HUES64 (cell line): Measurements from ENCODE around the gene GLIPR1L1.
A peak's percentile ranks its signal among the peaks of the same experiment; 100 is the strongest.
"Not testable (repeated sequence)": the region's sequence is repeated elsewhere in the genome, so short reads cannot be mapped to it uniquely, and the experiment has no call there.

Experiments
- H3K27ac ChIP-seq: 2 replicates; pipeline ENCODE4 v1.7.0; 2013; ENCODE audit warnings: low read depth, low read length, inconsistent platforms
- H3K27me3 ChIP-seq: 2 replicates; pipeline ENCODE4 v1.6.1; 2013; ENCODE audit warnings: mild to moderate bottlenecking, low read length; ENCODE audit not compliant: insufficient read depth
- H3K36me3 ChIP-seq: 2 replicates; pipeline ENCODE4 v1.6.1; 2013; ENCODE audit warnings: mild to moderate bottlenecking, low read length; ENCODE audit not compliant: insufficient read depth
- H3K4me1 ChIP-seq: 2 replicates; pipeline ENCODE4 v1.6.1; 2013; ENCODE audit warnings: mild to moderate bottlenecking, low read length, moderate library complexity; ENCODE audit not compliant: insufficient read depth
- H3K4me3 ChIP-seq: 2 replicates; pipeline ENCODE4 v1.5.1; 2013; ENCODE audit warnings: mild to moderate bottlenecking, low read length, moderate library complexity
- H3K9ac ChIP-seq: 2 replicates; pipeline ENCODE4 v1.6.1; 2013; ENCODE audit warnings: mild to moderate bottlenecking, low read depth, low read length
- H3K9me3 ChIP-seq: 2 replicates; pipeline ENCODE4 v1.6.1; 2013; ENCODE audit warnings: low read depth, low read length; ENCODE audit not compliant: insufficient read depth
- WGBS: fragments of 150-250, 120-280 bp; methylation state at CpG from one replicate; pipeline ENCODE4 v1.1.7; 2013; ENCODE audit warnings: missing lambda C conversion rate; 5-methylcytosine and 5-hydroxymethylcytosine counted together

The GLIPR1L1 gene

DNA sequence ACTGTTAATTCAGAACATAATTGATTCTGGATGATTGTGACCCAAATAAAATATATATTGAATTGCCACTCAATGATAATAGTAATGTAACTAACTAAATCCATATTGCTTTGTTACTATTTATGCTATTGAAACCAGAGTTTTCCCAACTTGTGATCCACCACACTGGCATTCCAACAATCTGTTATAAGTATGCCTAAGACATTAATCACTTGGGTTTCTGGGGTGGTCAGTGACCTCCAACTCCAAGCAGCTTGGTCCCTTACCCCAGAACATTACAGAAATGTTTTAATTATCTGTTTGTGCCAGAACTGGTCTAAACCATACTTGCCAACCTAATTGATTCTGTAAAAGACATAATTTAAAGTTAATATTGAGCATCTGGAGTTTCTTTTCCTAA lies 19.0 kb upstream of the GLIPR1L1 start:
- H3K27me3 ChIP-seq, result no peaks in the 10 kb centered on the region
- H3K4me3 ChIP-seq, result no peak overlapping the region
- H3K9ac ChIP-seq, result no peak overlapping the region
- no peak overlapping the region for H3K27ac ChIP-seq
- H3K36me3 ChIP-seq, result no peaks in the 10 kb centered on the region
- no peaks in the 10 kb centered on the region for H3K4me1 ChIP-seq
- H3K9me3 ChIP-seq, result no peaks in the 10 kb centered on the region

DNA sequence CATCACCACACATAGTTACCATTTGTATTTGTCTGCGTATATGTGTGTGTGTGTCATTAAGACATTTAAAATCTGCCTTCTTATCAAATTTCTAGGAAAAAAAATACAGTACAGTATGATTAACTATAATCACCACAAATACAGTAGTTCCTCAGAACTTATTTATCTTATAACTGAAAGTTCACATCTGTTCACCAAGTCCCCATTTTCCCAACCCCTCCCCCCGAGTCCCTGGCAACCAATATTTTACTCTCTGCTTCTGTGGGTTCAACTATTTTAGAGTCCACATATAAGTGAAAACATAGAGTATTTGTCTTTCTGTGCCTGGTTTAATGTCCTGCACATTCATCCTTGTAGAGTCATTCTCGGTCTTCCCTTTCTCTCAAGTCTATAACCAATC lies 16.7 kb upstream of the GLIPR1L1 start:
- Histone ChIP-seq H3K4me1 (no peaks in the 10 kb centered on the region), H3K4me3 (no peak overlapping the region), H3K27me3 (no peaks in the 10 kb centered on the region), H3K27ac (no peak overlapping the region), H3K9ac (no peak overlapping the region), H3K9me3 (no peaks in the 10 kb centered on the region), H3K36me3 (no peaks in the 10 kb centered on the region)
- WGBS, result 91% methylated on average over 2 of the region's 3 CpGs

DNA sequence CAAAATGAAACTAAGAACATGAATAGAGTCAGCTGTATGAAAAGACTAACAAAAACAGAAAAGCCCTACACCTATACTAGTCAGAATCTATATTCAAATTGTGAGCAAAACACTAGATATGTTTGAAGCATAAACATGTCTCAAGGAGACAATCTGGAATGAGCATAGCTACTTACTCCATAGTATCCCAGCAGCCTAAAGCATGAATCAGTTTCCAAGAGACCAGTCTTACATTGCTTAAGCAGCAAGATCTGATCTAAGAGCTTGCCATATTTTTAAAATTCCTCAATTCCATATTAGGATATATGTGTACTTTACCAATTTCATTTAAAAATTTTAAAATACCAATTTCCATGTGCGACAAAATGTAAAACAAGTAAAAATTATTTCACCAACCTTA lies 12.0 kb upstream of the GLIPR1L1 start:
- Histone ChIP-seq H3K27me3 (no peaks in the 10 kb centered on the region), H3K27ac (no peak overlapping the region), H3K4me1 (no peaks in the 10 kb centered on the region), H3K4me3 (no peak overlapping the region), H3K9me3 (no peaks in the 10 kb centered on the region), H3K36me3 (no peaks in the 10 kb centered on the region), H3K9ac (no peak overlapping the region)
- no CpG with 5 or more reads among the region's 1 CpG for WGBS

DNA sequence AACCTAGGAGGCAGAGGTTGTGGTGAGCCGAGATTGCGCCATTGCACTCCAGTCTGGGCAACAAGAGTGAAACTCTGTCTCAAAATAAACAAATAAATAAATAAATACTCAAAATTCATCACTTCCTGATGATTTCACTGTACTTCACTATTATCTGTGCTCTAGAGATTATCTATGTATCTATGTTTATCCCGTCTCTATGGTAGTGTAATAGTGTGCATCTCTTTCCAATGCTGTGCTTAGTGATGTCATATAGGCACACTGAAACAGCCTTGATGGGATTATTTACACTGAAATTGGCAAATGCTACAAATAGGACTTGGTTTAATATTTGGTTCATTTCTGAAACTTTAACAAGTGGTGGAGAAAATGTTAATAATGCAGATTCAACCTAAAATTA lies 10.8 kb upstream of the GLIPR1L1 start:
- whole genome bisulfite sequencing, result 62% methylated on average over 3 of the region's 3 CpGs
- H3K9me3 ChIP-seq, result no peaks in the 10 kb centered on the region

DNA sequence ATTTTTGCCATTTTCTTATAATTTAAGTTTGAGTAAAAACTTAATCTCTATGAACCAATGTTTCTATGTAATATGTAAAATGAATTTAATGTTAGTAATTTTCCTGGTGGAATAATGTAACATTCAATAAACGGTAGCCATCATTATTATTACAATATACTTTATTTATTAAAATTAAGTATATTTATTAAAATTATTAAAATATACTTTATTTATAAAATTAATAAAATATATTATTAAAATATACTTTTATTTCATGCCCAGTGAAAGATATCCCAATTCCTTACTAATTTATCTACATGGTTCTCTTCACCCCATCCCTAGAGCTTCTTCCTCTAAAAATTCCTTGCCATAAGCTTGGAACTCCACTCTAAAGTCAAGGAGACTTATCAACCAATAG lies 6.8 kb upstream of the GLIPR1L1 start:
- no CpG with 5 or more reads among the region's 1 CpG for WGBS
- Histone ChIP-seq H3K4me3 (no peak overlapping the region), H3K27me3 (no peaks in the 10 kb centered on the region), H3K36me3 (no peaks in the 10 kb centered on the region), H3K9me3 (no peaks in the 10 kb centered on the region), H3K9ac (no peak overlapping the region), H3K4me1 (peaks cover 9% of the 10 kb centered on the region), H3K27ac (no peak overlapping the region)

More for the DNA sequence above, 10.8 kb upstream of the GLIPR1L1 start:
- Histone ChIP-seq H3K27me3 (no peaks in the 10 kb centered on the region), H3K36me3 (no peaks in the 10 kb centered on the region), H3K27ac (no peak overlapping the region), H3K4me3 (no peak overlapping the region), H3K9ac (no peak overlapping the region), H3K4me1 (no peaks in the 10 kb centered on the region)

DNA sequence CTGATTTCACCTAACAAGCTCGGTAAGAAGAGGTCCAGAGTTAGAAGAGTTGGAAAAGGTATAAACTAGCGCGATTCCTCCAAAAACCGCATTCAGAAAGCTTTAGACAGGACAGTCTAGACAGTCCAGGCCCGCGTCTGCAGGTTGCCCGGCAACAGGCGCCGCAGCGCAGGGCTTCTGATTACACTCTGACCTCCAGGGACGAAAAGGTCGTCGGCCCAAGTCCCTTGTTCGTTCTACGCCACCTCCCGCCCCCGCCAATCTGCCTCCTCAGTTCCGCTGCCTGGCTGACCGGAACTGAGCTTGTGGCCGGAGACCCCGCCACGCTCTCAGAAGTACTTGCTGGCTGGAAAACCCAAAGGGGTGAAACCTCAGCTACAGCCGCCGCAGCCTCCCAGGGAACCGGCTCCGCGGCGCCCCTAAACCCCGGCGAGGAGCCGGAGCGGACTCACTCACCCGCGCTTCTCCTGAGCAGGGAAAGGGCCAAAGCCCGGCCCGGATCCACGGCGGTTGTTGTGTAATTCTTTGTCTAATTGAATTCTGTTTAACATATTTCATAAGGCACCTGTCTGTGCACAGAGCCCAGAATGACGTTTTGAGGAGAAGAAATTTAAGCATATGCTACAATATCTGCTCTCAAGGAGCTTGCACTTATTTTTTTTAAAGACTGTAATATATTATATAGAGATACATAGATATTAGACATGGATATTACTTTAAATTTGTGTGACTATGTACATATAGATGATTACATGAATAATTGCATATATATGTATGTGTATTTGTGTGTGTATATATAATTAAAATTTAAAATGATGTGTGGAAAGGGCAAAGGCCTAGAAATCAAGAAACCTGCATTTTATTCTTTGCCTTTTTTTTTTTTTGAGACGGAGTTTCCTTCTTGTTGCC lies 4.3 kb upstream of the GLIPR1L1 start, which contains the start of gene CAPS2:
Gene CAPS2 (minus strand): TSS at position 407 of the 909 bp plus-strand sequence. CDS start 3,826 bp downstream, outside the sequence.
- Histone ChIP-seq H3K9me3 (no peaks in the 10 kb centered on the region), H3K27me3 (0 out of 2 replicates have a peak, but pooled peaks cover 3% of the 10 kb centered on the region), H3K9ac (peak within 1 kb of the TSS; percentile 63), H3K36me3 (no peaks in the 10 kb centered on the region), H3K4me1 (peaks cover 12% of the 10 kb centered on the region), H3K4me3 (peak within 1 kb of the TSS; percentile 72), H3K27ac (peak within 1 kb of the TSS; percentile 15; the same call in 1 of the 2 replicates)
- 5% methylated on average over 39 of the region's 40 CpGs for WGBS

DNA sequence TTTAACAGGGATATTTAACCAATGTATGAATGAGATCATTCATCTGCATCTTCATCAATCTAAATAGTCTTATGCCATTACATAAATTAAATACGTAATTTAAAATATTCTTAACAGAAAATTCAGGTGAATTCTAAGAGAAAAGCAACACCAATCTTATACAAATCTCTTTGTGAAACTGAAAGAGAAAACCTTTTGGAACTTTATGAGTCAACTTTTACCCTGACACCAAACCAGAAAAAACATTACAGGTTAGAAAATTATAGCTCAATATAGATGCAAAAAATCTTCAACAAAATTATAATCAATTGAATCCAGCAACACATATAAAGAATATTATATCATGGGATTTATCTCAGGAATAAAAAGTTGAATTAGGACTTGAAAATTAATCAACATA lies 3.4 kb downstream of the GLIPR1L1 start:
- H3K4me3 ChIP-seq, result no peak overlapping the region
- no peaks in the 10 kb centered on the region for H3K9me3 ChIP-seq
- H3K4me1 ChIP-seq, result peaks cover 4% of the 10 kb centered on the region; the same call in 1 of the 2 replicates
- no peak overlapping the region for H3K27ac ChIP-seq
- no peaks in the 10 kb centered on the region for H3K36me3 ChIP-seq
- no peak overlapping the region for H3K9ac ChIP-seq
- 0 out of 2 replicates have a peak, but pooled peaks cover 4% of the 10 kb centered on the region for H3K27me3 ChIP-seq
- WGBS, result 100% methylated on average over 1 of the region's 1 CpG

DNA sequence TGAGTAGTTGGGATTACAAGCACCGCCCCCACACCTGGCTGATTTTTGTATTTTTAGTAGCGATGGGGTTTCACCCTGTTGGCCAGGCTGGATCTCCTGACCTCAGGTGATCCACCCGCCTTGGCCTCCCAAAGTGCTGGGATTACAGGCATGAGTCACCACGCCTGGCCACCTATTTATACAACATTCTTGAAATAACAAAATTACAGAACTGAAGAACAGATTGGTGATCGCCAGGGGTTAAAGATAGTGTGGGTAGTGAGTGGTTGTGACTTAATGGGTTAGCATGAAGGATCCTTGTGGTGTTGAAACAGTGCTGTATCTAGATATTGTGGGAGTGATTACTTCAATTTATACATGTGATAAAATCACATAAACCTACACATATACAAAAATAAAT lies 7.4 kb downstream of the GLIPR1L1 start:
- WGBS, result 97% methylated on average over 5 of the region's 5 CpGs
- H3K4me1 ChIP-seq, result no peaks in the 10 kb centered on the region; the same call in 1 of the 2 replicates

DNA sequence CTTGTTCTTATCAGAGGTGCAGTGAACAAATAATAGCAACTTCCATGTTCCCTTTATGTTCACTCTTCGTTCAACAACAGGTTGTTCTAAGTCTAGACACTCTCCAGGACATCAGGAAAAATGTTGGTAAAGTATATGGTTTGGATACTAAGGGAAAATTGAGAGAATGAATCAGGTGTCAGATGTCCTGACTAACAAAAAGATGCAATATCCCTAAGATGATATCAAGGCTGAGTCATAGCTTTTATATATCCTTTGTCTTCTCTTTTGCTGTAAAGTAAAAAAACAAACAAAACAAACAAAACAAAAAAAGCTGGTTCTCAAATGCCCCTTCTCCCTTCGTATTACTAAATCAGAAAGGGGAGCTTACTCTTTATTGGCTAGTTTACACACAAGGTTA lies 11.1 kb downstream of the GLIPR1L1 start:
- Histone ChIP-seq H3K36me3 (no peaks in the 10 kb centered on the region), H3K4me1 (no peaks in the 10 kb centered on the region; the same call in 1 of the 2 replicates), H3K4me3 (no peak overlapping the region), H3K27me3 (no peaks in the 10 kb centered on the region), H3K27ac (no peak overlapping the region), H3K9me3 (no peaks in the 10 kb centered on the region), H3K9ac (no peak overlapping the region)
- WGBS, result 100% methylated on average over 1 of the region's 2 CpGs

More for the DNA sequence above, 7.4 kb downstream of the GLIPR1L1 start:
- H3K9me3 ChIP-seq, result no peaks in the 10 kb centered on the region
- H3K27ac ChIP-seq, result no peak overlapping the region
- no peaks in the 10 kb centered on the region for H3K27me3 ChIP-seq
- no peaks in the 10 kb centered on the region for H3K36me3 ChIP-seq
- no peak overlapping the region for H3K4me3 ChIP-seq
- no peak overlapping the region for H3K9ac ChIP-seq

DNA sequence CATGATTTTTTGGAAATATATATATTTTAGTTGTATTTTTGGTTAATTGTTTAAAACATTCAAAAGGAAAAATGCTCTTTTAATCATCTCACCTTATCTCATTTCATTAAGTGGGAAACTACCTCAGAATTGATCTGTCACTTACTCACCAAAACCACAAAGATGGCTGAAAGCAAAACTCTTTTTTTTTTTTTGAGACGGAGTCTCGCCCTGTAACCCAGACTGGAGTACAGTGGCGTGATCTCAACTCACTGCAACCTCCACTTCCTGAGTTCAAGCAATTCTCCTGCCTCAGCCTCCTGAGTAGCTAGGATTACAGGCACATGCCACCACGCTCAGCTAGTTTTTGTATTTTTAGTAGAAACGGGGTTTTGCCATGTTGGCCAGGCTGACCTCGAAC lies 11.7 kb downstream of the GLIPR1L1 start:
- not testable (repeated sequence) for H3K9me3 ChIP-seq, H3K27ac ChIP-seq, H3K36me3 ChIP-seq, H3K4me1 ChIP-seq, H3K27me3 ChIP-seq, H3K9ac ChIP-seq, H3K4me3 ChIP-seq
- 97% methylated on average over 6 of the region's 6 CpGs for WGBS

DNA sequence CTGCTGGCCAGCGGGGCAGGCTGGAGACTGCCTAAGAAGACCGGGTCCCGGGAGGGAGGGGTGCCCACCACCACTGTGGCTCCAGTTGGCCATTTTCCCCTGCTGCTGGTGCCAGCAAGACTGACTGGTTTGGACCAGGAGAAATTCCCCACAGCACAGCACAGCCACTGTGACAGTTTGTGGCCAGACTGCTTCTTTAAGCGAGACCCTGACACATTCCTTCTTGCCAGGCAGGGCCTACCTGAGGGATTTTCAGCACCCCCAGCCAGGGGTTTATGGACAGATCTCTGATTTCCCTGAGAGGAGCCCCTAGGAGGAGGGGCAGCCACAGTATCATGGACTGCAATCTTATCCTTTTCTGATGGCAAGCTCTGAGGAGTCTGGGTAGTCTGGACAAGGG lies 15.5 kb downstream of the GLIPR1L1 start:
- Histone ChIP-seq H3K4me1 (no peaks in the 10 kb centered on the region; the same call in 1 of the 2 replicates), H3K27me3 (no peaks in the 10 kb centered on the region), H3K27ac (no peak overlapping the region)

More for the DNA sequence above, 15.5 kb downstream of the GLIPR1L1 start:
- WGBS, result 93% methylated on average over 4 of the region's 4 CpGs
- H3K36me3 ChIP-seq, result no peaks in the 10 kb centered on the region
- H3K9ac ChIP-seq, result no peak overlapping the region
- no peak overlapping the region for H3K4me3 ChIP-seq
- H3K9me3 ChIP-seq, result peaks cover 3% of the 10 kb centered on the region; the same call in 1 of the 2 replicates
